ENCODE data around the gene EMC7.
"Not testable (repeated sequence)": the region's sequence is repeated elsewhere in the genome, so short reads cannot be mapped to it uniquely, and the experiment has no call there.

The EMC7 gene

GRCh38 chr15:34054081-34054707 is 47.5 kb downstream of the EMC7 start:
- H3K9ac ChIP-seq (ENCODE audit: low read depth, low read length): no peak overlapping the region
- H3K9me3 ChIP-seq (replicated peaks; ENCODE audit: low read length): no peaks in the 10 kb centered on the region
- no peaks in the 10 kb centered on the region for H3K36me3 ChIP-seq (ENCODE audit: insufficient read depth, low read length)
- H3K4me3 ChIP-seq (ENCODE audit: low read length): no peak overlapping the region
- no peak overlapping the region for H3K4me2 ChIP-seq (ENCODE audit: low read length)
- H3K4me1 ChIP-seq (ENCODE audit: control insufficient read depth, insufficient read depth, low read length): peaks cover 19% of the 10 kb centered on the region
- H3K27me3 ChIP-seq (ENCODE audit: control insufficient read depth, insufficient read depth, low read length): no peaks in the 10 kb centered on the region

- not testable (repeated sequence) for H3K9ac ChIP-seq (ENCODE audit: low read depth, low read length); H3K4me3 ChIP-seq (ENCODE audit: low read length); H3K36me3 ChIP-seq (ENCODE audit: insufficient read depth, low read length); H3K9me3 ChIP-seq (replicated peaks; ENCODE audit: low read length); H3K4me2 ChIP-seq (ENCODE audit: low read length); H3K27me3 ChIP-seq (ENCODE audit: control insufficient read depth, insufficient read depth, low read length)
- peaks cover 22% of the 10 kb centered on the region for H3K4me1 ChIP-seq (ENCODE audit: control insufficient read depth, insufficient read depth, low read length)
These were observed 51.3 kb downstream of the EMC7 start for GRCh38 chr15:34050385-34050784.

- no peaks in the 10 kb centered on the region for H3K9me3 ChIP-seq (replicated peaks; ENCODE audit: low read length)
- H3K4me1 ChIP-seq (ENCODE audit: control insufficient read depth, insufficient read depth, low read length): peaks cover 22% of the 10 kb centered on the region
- no peaks in the 10 kb centered on the region for H3K36me3 ChIP-seq (ENCODE audit: insufficient read depth, low read length)
- no peaks in the 10 kb centered on the region for H3K27me3 ChIP-seq (ENCODE audit: control insufficient read depth, insufficient read depth, low read length)
- H3K9ac ChIP-seq (ENCODE audit: low read depth, low read length): peak overlapping the region; percentile 25
- no peak overlapping the region for H3K4me3 ChIP-seq (ENCODE audit: low read length)
- peak overlapping the region; percentile 22 for H3K4me2 ChIP-seq (ENCODE audit: low read length)
These were observed 52.5 kb downstream of the EMC7 start for GRCh38 chr15:34049112-34049511.

- peaks cover 22% of the 10 kb centered on the region for H3K4me1 ChIP-seq (ENCODE audit: control insufficient read depth, insufficient read depth, low read length)
- no peaks in the 10 kb centered on the region for H3K36me3 ChIP-seq (ENCODE audit: insufficient read depth, low read length)
- H3K27me3 ChIP-seq (ENCODE audit: control insufficient read depth, insufficient read depth, low read length): no peaks in the 10 kb centered on the region
- H3K4me2 ChIP-seq (ENCODE audit: low read length): peak overlapping the region; percentile 38
- peak overlapping the region; percentile 63 for H3K9ac ChIP-seq (ENCODE audit: low read depth, low read length)
- H3K4me3 ChIP-seq (ENCODE audit: low read length): peak overlapping the region; percentile 18
- H3K9me3 ChIP-seq (replicated peaks; ENCODE audit: low read length): no peaks in the 10 kb centered on the region
These were observed 53.5 kb downstream of the EMC7 start for GRCh38 chr15:34047893-34048775.

GRCh38 chr15:34046471-34047145 is 55.1 kb downstream of the EMC7 start:
- Histone ChIP-seq H3K27me3 (ENCODE audit: control insufficient read depth, insufficient read depth, low read length) (no peaks in the 10 kb centered on the region), H3K9me3 (replicated peaks; ENCODE audit: low read length) (no peaks in the 10 kb centered on the region), H3K4me3 (ENCODE audit: low read length) (no peak overlapping the region)

GRCh38 chr15:34043813-34044212 is 57.8 kb downstream of the EMC7 start:
- H3K27me3 ChIP-seq (ENCODE audit: control insufficient read depth, insufficient read depth, low read length): no peaks in the 10 kb centered on the region
- no peak overlapping the region for H3K4me2 ChIP-seq (ENCODE audit: low read length)
- H3K9me3 ChIP-seq (replicated peaks; ENCODE audit: low read length): no peaks in the 10 kb centered on the region
- no peaks in the 10 kb centered on the region for H3K36me3 ChIP-seq (ENCODE audit: insufficient read depth, low read length)
- H3K9ac ChIP-seq (ENCODE audit: low read depth, low read length): no peak overlapping the region
- no peak overlapping the region for H3K4me3 ChIP-seq (ENCODE audit: low read length)
- H3K4me1 ChIP-seq (ENCODE audit: control insufficient read depth, insufficient read depth, low read length): peaks cover 23% of the 10 kb centered on the region

More at GRCh38 chr15:34046471-34047145, 55.1 kb downstream of the EMC7 start:
- Histone ChIP-seq H3K36me3 (ENCODE audit: insufficient read depth, low read length) (no peaks in the 10 kb centered on the region), H3K9ac (ENCODE audit: low read depth, low read length) (no peak overlapping the region), H3K4me1 (ENCODE audit: control insufficient read depth, insufficient read depth, low read length) (peaks cover 22% of the 10 kb centered on the region), H3K4me2 (ENCODE audit: low read length) (no peak overlapping the region)

GRCh38 chr15:34043391-34043790 is 58.3 kb downstream of the EMC7 start:
- peaks cover 19% of the 10 kb centered on the region for H3K4me1 ChIP-seq (ENCODE audit: control insufficient read depth, insufficient read depth, low read length)
- no peak overlapping the region for H3K4me3 ChIP-seq (ENCODE audit: low read length)
- no peaks in the 10 kb centered on the region for H3K36me3 ChIP-seq (ENCODE audit: insufficient read depth, low read length)
- no peak overlapping the region for H3K9ac ChIP-seq (ENCODE audit: low read depth, low read length)
- no peak overlapping the region for H3K4me2 ChIP-seq (ENCODE audit: low read length)
- H3K27me3 ChIP-seq (ENCODE audit: control insufficient read depth, insufficient read depth, low read length): no peaks in the 10 kb centered on the region
- H3K9me3 ChIP-seq (replicated peaks; ENCODE audit: low read length): no peaks in the 10 kb centered on the region

- no peaks in the 10 kb centered on the region for H3K27me3 ChIP-seq (ENCODE audit: control insufficient read depth, insufficient read depth, low read length)
- peak overlapping the region; percentile 100 for H3K4me3 ChIP-seq (ENCODE audit: low read length)
- no peaks in the 10 kb centered on the region for H3K9me3 ChIP-seq (replicated peaks; ENCODE audit: low read length)
- peak overlapping the region; percentile 80 for H3K4me2 ChIP-seq (ENCODE audit: low read length)
- H3K36me3 ChIP-seq (ENCODE audit: insufficient read depth, low read length): no peaks in the 10 kb centered on the region
- H3K9ac ChIP-seq (ENCODE audit: low read depth, low read length): peak overlapping the region; percentile 96
- peaks cover 17% of the 10 kb centered on the region for H3K4me1 ChIP-seq (ENCODE audit: control insufficient read depth, insufficient read depth, low read length)
These were observed 61.9 kb downstream of the EMC7 start for GRCh38 chr15:34039790-34040113.

- H3K9ac ChIP-seq (ENCODE audit: low read depth, low read length): peak within 1 kb of the TSS; percentile 96
- no peaks in the 10 kb centered on the region for H3K27me3 ChIP-seq (ENCODE audit: control insufficient read depth, insufficient read depth, low read length)
- no peaks in the 10 kb centered on the region for H3K9me3 ChIP-seq (replicated peaks; ENCODE audit: low read length)
- H3K4me1 ChIP-seq (ENCODE audit: control insufficient read depth, insufficient read depth, low read length): peaks cover 20% of the 10 kb centered on the region
- H3K4me3 ChIP-seq (ENCODE audit: low read length): peak within 1 kb of the TSS; percentile 100
- peak within 1 kb of the TSS; percentile 80 for H3K4me2 ChIP-seq (ENCODE audit: low read length)
- no peaks in the 10 kb centered on the region for H3K36me3 ChIP-seq (ENCODE audit: insufficient read depth, low read length)
These were observed 62.5 kb downstream of the EMC7 start, which contains the start of gene AVEN for GRCh38 chr15:34038871-34039789. Gene AVEN (minus strand): TSS chr15:34039204. CDS start chr15:34039046, 158 bp downstream.

GRCh38 chr15:34038023-34038870 is 63.4 kb downstream of the EMC7 start:
- H3K9me3 ChIP-seq (replicated peaks; ENCODE audit: low read length): no peaks in the 10 kb centered on the region
- peak overlapping the region; percentile 100 for H3K4me3 ChIP-seq (ENCODE audit: low read length)

More at GRCh38 chr15:34038023-34038870, 63.4 kb downstream of the EMC7 start:
- Histone ChIP-seq H3K9ac (ENCODE audit: low read depth, low read length) (peak overlapping the region; percentile 96), H3K4me1 (ENCODE audit: control insufficient read depth, insufficient read depth, low read length) (peaks cover 20% of the 10 kb centered on the region), H3K4me2 (ENCODE audit: low read length) (peak overlapping the region; percentile 80), H3K36me3 (ENCODE audit: insufficient read depth, low read length) (no peaks in the 10 kb centered on the region), H3K27me3 (ENCODE audit: control insufficient read depth, insufficient read depth, low read length) (no peaks in the 10 kb centered on the region)
